GM21367 (cell line): ENCODE measurements around the gene ENDOD1.

ENCODE experiments used
- ATAC-seq: cut with Tn5 transposase; IDR thresholded peaks from one replicate; pipeline ENCODE4 v1.9.1; 2021; ENCODE audit not compliant: unreplicated experiment

ENDOD1 gene

DNA sequence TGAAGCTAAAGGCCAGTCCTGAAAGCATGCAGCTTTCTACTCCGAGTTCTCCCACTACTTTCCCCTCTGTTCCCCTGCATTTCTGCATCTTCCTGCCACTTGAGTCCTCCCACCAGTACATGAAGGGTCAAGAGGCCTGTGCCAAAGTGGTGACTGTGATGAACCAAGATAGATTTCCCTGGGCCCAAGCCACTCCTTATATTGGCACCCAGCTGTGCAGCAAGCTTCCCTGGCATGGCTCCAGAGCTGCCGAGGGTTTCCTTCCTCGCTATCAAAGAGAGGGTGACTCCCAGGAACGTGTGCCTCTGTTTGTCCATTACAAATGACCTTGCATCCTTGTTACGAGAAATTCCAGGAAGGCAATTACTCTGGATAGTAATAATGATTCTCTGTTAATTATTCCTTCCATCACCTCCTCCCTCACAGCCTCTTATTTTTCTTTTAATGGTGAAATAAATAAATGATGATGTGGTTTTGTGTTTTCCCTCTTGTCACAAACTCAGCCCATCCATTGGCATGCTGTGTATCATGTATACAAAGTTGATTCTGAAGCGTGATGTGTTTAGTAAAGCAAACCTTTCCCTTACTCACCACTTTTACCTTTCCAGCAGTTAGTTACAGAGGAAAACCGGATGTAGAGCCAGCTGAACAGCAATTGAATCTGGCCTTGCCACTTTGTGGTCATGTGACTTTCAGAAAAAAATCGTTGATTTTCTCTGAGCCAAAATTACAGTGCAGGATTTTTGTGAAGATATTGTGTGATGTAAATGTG is 14.7 kb upstream of the ENDOD1 start:
- no peak for ATAC-seq

DNA sequence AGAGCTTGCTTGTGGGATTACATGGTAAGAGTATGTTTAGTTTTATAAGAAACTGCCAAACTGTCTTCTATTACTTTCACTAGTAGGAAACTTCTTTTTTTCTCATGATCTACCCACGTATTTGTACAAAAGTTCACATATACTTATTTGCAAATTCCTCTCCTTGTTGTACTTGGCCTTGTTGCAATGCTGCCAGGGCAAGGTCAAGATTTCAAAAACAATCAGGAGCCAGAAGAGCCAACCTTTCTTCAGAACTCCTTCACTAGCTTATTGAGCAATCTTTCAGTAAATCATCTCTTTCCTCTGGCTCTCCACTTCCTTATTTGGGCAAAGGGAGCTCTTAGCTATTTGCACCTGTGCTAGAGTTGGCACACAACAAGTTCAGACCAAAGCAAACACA is 13.2 kb upstream of the ENDOD1 start:
- no peak for ATAC-seq

DNA sequence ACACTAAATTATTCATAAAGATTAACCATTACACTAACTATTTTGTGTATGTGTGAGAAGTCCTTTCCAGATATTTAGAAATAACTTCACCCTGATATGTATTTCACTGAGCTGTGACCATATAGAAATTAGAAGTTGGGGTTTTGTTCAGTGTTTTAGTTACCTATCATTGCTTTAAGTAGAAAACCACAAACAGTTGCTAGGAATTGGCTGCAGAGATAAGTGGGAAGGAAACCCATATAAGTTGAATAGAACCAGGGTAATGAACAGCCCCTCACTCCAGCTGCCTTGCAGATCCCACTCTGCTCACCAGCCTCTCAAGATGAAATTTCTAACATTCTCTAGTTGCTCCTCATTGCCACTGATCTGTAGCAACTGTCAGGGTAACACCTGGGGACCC is 12.7 kb upstream of the ENDOD1 start:
- no peak for ATAC-seq

DNA sequence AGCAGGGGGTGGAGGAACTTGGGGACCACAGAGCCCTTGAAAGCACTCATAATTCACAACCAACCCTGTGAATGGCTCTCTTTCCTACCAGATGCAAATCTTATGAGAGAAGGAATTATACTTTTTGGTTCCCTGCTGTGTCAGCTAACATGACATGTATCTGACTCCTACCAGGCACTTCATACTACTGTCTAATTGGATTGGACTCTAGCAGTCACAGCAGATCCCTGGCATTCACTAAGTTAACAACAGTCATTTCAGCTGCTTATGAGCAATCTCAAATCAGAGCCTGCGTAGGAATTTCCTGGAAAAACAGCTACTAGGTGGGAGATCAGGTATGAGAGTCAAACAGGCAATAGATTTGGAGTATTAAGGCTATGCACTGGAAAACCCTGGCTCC is 11.1 kb upstream of the ENDOD1 start:
- ATAC-seq, result no peak

DNA sequence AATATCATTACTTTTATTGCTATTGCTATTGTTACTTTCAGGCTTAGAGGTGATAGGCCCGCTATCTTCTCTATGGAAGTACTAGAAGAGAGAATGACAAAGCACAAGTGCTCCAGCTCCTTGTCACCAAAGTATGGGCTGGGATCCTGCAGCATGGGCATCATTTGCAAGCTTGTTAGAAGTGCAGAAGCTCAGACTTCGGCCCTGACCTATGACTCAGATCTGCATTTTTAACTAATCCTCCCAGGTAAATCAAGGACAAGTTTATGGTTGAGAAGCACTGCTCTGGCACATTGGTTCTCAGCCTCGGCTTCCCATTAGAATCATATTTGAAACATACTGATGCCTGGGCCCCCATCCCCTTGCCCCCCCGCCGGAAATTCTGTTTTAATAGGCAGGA is 8.6 kb upstream of the ENDOD1 start:
- ATAC-seq, result no peak

DNA sequence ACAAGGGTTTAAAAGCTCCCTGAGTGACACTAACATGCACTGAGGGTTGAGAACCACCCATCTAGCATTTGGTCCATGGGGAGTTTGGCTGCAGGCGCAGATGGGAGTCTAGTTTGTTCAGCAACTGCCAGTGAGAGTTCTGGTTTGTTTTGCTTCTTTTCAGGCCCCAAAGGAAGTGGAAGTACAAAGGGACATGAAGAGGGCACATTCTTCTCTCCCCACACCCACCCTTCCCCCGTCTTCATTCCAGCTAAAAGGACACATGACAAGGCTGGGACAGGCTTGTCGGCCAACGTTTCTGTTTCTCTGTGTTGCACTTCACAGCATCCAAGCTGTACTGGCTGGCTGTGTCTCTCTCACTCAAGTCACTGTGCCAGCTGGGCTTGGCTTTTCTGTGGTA is 8.2 kb upstream of the ENDOD1 start:
- no peak for ATAC-seq

DNA sequence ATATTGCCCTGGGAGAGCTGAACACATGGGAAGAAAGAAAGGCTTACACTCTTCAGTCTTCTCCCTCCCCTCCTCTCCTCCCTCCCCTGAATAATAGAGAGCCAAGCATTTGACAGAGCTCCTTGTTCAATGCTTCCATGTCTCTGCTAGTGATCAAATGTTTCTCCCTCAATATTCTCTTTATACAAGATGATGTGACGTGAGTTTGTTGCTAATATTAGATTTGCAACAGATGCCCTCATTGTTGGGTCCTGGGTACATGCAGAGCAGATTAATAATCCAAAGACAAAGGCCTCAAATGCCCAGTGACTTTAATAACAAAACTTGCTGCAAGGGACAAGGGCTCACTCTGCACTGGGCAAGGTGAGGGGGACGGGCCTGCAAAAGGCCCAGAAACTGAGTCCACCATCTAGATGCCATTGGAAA is 7.1 kb upstream of the ENDOD1 start:
- ATAC-seq, result no peak

DNA sequence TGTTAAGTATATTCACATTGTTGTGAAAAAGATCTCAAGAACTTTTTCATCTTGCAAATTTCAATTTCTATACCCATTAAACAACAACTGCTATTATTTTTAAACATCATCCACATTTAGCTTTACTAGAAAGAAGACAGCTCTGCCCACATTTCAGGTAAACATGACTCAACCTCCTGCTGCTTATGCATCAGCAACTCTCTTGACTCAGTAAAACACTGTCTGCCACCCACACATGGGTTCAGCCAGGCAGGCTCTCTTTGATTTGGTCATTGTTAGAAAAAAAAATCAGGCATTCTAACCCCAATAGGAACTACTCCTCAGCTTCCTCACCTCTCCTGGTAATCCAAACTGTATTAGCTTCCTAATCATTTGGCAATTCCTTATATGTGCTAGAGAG is 5.1 kb upstream of the ENDOD1 start:
- ATAC-seq, result peak; percentile 30

DNA sequence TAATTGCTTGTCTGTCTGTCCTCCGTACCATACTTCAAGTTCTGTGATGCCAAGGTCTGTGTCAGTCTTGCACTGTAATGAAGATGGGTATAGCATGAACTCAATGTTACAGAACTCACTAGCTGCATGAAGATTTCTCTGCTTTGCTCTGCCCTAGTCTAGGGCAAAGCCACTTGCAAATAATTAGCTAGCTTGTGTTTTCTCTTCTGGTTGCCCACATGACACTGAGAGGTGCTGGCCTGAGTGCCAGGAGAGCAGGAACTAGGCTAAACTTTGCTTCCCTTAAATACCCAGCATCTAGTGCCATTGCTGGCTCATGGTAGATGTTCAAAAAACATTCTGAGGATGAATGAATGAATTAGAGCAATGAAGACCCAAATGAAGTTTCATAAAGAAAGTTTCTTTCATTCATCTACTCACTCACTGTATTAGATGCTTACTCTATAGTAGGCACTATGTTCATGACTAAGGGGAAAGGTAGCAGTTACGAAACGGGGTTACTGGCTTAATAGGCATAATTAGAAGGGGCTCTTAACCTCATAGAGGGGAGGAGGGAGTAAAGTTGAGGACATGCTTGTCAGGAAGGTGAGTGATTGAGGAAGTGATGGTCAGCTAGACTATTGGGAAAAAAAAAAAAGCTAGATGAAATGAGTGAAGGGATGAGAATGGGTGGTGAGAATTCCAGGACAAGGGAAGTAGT is 4.4 kb upstream of the ENDOD1 start:
- no peak for ATAC-seq

DNA sequence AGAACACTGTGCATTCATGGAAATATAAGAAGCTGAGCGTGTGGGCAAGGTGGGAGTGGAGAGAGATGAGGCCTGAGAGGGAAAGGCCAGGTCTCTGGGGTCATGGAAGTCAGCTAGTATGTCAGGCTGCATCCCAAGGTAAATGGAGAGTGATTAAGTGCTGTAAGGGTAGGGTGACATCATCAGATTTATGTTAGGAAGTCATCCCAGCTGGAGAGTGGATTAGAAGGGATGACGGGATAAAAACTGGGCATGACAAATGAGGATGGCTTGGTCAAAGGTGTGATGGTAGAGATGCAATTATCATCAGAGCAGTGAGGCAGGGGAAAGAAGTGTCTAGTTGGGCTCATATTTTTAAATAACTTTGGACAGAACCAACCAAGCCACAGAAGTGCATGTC is 3.5 kb upstream of the ENDOD1 start:
- ATAC-seq, result no peak

DNA sequence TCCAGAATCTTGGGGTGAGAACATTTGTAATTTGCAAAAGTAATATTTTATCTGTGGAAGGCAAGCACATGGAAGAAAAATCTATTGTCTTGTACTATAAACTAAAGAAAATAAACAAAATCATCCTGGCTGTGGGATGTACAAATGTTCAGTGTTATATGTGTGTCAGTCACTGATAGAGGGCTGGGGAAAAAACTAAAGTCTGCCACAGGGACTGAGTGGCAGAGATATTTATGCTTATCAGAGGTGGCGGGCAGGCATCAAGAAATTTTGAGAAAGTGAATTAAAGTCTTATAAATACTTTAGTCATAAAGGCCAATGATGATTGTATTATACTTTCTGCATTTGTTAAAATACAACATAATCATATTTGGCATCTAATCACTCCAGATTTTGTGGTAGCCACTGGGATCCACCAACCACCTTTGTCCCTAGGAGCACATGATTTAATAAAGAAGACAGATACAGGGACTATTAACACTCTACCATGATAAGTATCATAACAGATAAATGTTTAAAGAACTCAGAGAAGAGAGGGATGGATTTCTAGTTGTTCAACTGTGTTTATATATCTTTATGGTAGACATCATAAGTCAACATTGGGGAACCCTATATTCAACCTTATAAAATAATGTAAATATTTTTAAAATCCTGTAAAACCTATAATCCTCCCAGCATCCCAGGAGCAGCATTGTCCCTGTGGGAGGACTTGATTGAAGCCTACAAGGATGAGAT is 2.6 kb upstream of the ENDOD1 start:
- no peak for ATAC-seq

DNA sequence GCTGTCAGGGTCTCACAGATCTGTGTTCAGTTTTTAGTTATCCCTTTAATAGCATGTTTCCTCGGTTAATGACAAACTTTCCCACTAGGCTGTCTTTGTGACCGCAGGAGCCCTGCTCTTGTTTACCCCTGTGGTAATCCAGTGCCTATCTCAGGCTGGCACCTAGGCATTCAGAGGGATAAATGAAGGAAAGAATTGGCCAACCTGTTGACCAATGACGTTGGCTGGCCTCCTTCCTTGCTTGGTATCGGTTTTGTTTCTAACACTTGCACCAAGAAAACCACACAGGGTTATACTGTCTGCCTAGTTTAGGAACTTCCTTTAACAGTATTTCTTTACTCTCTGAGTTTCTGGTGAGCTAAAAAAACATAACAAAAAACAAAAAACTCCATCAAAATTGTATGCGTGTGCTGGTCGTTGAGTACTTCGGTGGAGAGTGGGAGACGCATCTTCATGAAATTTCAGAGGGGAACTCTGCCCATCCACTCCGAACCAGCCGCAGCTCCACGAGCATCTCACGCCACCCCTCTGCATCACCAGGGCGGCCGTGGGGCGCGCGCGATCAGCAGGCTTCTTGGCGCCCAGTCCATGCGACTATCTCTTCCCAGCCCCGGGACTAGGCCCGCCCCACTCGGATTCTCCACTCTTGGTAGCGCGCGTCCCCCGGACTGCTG is 563 bp upstream of the ENDOD1 start:
- ATAC-seq, result peak; percentile 36

DNA sequence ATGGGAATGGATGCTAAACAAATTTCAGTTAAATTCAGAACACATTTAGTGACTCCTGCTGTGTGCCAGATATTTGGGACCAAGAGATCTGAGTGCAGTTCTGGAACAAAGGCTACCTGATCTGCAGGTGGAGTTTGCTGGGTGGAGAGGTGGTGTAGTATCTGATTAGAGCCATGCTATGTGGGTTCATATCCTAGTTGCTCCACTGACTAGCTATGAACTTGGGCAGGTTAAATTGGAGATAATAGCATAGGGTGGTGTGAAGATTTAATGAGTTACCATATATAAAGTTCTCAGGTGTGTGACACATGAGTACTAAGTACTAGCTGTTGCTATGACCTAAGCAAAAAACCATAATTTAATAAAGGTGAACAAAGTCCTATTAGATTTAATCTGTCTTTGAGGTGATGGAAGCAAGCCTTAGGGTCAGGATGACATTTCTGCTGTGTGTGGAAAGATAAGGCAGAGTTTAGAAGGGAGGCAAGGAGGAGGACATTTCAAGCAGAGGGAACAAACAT is 2.1 kb downstream of the ENDOD1 start:
- ATAC-seq, result no peak

DNA sequence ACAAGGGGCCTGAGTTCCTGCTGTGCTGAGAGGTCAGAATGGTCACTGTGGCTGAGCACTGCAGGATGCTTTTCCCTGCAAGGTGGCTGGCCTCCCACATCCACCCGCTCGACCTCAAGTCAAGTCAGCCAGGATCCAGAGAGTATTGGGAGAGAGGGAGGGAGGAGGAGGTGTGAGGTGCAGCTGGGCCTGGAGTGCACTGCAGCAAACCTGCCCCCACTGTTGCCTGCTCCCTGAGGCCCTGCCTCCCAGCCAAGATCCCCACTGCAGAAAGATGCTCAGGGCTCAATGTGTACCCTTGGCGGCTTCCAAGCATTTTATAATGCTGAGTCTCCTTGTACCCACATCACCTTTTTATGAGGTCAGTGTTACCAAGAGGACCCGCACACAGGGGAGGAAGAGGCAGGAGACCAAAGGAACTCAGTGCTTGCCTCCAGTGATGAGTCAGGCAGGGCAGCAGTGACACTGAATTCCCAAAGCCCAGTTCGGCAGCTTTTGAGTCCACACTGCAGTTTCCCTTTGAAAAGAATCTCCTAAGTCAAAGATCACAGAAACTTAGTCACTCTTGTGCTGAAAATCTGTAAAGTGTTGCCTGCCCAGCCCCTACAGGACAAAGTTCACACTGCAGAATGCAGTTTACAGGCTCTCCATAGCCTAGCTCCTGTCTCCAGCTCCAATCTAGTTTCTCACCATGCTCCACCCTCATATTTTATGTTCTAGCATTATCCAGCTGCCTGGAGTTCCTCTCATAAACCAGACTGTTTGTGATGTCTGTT is 3.1 kb downstream of the ENDOD1 start:
- no peak for ATAC-seq

DNA sequence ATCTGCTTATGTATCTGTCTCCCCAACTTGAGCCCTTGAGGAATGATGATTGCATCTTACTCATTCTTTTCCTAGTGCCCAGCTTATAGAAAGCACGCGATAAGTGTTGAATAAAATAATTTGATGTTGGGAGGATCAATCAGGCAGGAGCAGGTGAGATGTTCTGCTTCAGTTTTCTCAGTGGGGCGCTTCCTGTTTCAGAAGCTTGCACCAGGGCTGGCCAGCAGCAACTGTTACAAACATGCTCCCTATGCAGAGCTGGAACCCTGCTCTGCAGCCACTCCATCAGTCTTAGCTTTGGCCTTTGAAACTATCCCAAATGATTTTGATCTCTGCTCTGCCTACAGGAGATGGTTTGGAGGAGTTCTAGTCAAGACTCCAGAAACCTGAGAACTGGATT is 3.9 kb downstream of the ENDOD1 start:
- no peak for ATAC-seq

DNA sequence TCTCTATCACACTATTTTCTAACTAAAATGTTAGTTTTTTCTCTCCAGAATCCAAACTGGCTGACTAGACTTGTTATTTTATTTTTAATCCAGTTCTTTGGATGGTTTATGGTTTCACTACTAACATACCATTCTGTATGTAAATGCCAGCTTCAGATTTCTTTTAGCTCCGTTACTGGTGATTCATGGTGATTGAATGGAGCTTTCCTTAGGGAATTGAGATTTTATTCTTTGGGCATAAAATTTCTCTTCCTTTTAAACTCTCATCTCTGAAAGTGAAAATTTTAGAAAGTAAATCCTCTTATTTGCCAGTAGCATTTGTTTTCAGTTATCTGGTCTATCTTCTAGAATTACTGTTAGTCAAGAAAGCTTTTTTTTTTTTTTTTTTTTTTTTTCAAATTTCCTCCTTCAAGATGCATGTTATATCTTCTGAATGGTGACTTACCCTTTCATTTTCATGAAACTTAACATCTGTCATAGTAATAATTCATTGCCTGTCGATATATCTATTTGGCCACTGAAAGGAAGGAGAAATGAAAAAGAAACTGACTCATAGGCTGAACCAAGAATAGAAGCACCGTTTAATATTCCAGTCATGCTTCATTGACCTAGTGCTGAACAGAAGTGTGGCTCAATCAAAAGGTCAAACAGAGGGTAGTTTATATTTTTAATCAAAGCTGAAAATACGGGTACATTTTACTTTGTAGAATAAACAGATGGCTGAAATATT is 6.4 kb downstream of the ENDOD1 start:
- ATAC-seq, result peak; percentile 78

DNA sequence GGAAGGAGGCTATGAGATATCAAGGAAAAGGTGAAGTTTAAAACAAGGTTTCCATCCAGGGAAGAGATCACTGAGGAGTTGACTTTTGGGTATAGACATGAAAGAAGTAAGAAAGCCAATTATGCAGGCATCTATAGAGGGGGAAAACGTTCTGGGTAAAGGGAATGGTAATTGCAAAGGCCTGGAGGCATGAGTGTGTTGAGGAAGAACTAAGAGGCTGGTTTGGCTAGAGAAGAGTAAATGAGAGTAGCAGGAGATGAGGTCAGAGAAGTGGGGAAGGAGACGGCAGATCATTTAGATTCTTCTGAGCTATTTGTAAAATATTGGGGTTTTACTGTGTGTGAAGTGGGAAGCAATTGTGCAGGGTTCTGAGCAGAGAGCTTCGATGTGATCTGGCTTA is 7.6 kb downstream of the ENDOD1 start:
- ATAC-seq, result no peak

DNA sequence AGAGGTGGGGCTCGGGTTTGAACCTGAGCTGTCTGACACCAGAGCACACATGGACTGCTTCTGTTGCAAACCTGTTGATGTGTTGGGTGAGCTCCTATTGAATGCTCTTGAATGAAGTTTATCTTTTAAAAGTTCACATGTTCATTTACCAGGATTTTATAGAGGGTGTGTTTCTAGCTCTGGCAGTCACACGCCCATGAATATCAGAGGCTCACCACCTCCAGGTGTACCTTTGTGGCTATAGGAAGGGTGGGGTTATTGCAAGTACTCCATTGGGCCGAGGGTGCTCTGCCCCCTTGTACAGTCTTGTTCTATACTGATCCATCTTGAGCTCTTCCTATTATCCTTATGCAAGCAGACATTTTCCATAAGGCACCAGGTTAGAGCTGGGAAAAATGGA is 9.2 kb downstream of the ENDOD1 start:
- no peak for ATAC-seq

DNA sequence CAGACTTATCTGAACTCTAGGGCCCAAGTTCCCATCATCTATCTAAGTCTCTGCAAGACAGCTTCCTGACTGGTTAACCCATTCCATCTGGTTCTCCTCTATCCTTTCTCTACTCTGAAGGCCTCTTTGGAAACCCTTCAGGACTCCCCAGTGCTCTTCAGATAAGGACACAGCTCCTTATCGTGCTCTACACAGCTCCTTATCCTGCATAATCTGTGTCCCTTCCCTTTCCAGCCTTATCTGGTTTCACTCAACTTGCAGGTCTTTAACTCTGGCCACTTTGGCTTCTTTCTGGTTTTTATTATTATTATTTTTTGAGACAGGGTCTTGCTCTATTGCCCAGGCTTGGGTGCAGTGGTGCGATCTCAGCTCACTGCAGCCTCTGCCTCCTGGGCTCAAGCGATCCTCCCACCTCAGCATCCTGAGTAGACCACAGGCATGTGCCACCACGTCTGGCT is 10.6 kb downstream of the ENDOD1 start:
- ATAC-seq, result no peak
